ENCODE results near the gene FSIP1. TPM values are rescaled to one million over a fixed set of nuclear protein-coding genes. Genes with fewer than 3 reads are reported as not detected.

The FSIP1 gene
- total RNA-seq, 1 experiment from 2014 or later, result 0.79 TPM

DNA sequence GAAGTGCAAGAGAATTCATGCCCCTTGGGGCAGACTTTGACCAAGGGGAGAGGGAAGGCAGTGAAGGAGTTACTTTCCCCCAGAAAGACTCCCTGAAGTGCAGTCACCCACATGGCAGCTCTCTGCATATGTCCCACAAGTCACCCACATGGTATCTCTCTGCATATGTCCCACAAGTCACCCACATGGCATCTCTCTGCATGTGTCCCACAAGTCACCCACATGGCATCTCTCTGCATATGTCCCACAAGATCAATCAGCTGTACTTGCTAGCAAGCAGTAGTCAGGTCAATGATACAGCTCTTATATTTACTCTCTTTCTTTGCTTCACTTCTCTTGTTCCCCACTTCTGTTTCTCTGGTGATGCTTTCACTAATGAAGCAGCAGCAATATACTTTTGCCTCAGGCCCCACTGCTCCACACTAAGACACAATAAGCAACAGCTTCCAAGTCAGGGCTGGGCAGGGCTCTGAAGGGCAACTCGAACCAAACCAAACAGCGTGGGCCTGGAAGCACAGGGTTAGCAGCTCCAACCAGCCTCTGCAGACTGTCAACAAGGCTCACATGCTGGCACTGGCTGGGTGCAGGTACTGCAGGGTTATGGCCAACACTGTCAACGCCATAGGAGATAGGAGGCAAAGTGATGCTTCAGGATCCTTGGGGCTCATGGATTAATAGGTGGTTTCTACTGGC lies 155.0 kb downstream of the FSIP1 start:
- H3K36me3 ChIP-seq, result no peaks in the 10 kb centered on the region
- H3K27me3 ChIP-seq (replicated peaks), result no peaks in the 10 kb centered on the region
- no peak for DNase-seq (ENCODE audit: low read depth in 1 of 2, low spot score in 2 of 2)
- H3K4me1 ChIP-seq (replicated peaks), result peaks cover 45% of the 10 kb centered on the region
- no peak overlapping the region for H3K27ac ChIP-seq
- no peak overlapping the region for H3K4me3 ChIP-seq
- no peaks in the 10 kb centered on the region for H3K9me3 ChIP-seq (replicated peaks)

DNA sequence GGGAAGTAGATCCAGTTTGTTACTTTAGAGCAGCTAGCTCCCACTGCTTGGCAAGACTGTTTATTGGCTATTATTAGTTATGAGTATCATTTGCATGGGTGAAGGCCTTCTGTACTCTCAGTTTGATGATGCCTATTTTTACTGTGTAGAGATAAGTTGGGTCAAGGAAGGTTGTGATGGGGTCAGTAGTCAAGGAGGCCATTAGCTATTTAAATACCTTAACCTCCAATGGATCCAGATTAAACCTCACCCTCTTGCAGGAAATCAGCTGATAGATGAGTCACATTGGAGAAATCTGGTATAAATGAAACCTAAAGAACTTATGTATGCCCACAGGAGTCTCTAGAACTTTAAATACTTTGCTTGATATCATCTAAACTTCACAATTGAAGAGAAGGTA lies 156.8 kb downstream of the FSIP1 start:
- H3K9me3 ChIP-seq (replicated peaks), result no peaks in the 10 kb centered on the region
- no peaks in the 10 kb centered on the region for H3K27me3 ChIP-seq (replicated peaks)
- no peak overlapping the region for H3K4me3 ChIP-seq
- peaks cover 37% of the 10 kb centered on the region for H3K4me1 ChIP-seq (replicated peaks)
- DNase-seq (ENCODE audit: low read depth in 1 of 2, low spot score in 2 of 2), result no peak
- no peaks in the 10 kb centered on the region for H3K36me3 ChIP-seq
- H3K27ac ChIP-seq, result no peak overlapping the region; the same call in 1 of the 2 replicates

DNA sequence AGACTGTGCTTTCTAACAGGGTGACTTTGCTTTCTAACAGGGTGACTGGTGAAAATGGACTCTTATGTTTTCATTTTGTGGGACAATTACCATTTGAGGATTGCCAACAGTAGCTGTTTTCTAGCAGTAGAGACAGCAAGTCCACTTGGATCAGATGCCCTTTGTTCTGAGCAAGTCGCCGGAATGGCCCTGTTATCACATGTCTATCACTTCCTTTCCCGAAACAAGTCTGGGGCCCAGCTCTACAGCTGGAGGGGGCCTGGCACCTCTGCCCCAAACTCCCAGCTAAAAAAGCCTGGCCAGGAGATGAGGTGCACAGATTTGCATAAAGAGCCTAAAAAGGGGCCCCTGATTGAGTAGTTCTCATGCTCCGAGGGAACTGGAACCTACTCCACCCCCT lies 157.2 kb downstream of the FSIP1 start:
- no peaks in the 10 kb centered on the region for H3K36me3 ChIP-seq
- peak overlapping the region; percentile 66; the same call in 1 of the 2 replicates for H3K27ac ChIP-seq
- no peaks in the 10 kb centered on the region for H3K9me3 ChIP-seq (replicated peaks)
- DNase-seq (ENCODE audit: low read depth in 1 of 2, low spot score in 2 of 2), result no peak
- peaks cover 37% of the 10 kb centered on the region for H3K4me1 ChIP-seq (replicated peaks)
- no peak overlapping the region for H3K4me3 ChIP-seq
- H3K27me3 ChIP-seq (replicated peaks), result no peaks in the 10 kb centered on the region

DNA sequence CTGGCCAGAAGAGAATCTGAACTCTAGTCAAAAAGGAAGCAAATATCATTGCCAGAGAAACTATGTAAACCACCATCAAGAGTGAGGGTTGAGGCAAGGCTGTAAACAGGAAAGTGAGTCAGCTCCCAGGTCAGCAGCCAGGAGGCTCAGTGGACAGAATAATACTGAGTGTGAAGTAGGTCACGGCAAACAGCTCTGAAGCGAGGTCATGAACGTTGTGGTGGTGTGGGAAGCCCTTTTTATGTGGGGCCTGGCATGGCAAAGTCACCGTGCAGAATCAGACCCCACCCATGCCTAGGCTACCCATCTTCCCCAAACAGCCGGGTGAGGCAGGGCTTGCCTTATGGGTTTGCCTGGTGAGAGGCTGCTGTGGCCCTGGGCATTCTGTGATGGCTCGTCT lies 157.8 kb downstream of the FSIP1 start:
- H3K4me1 ChIP-seq (replicated peaks), result peaks cover 37% of the 10 kb centered on the region
- peak overlapping the region; percentile 66 for H3K27ac ChIP-seq
- H3K27me3 ChIP-seq (replicated peaks), result no peaks in the 10 kb centered on the region
- H3K4me3 ChIP-seq, result no peak overlapping the region
- no peaks in the 10 kb centered on the region for H3K9me3 ChIP-seq (replicated peaks)
- DNase-seq (ENCODE audit: low read depth in 1 of 2, low spot score in 2 of 2), result peak; percentile 82 to 83
- H3K36me3 ChIP-seq, result no peaks in the 10 kb centered on the region

DNA sequence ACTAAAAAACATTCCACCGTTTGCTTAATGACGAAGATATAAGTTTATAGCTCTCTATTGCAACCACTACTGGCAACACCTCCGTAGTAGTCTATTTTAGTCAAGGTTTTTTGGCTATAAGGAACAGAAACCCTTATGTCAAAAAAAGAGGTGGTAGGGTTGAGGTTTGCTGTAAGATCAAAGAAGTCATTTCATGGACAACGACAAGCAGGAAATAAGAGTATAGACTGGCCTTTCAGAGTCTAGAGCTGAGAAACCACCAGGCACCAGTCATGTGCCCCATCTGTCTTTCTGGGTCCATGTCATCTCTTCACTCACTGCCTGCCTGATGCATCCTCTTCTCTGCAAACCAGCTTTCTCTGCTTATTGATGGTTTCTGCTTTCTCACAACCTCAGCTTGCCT lies 159.1 kb downstream of the FSIP1 start:
- H3K9me3 ChIP-seq (replicated peaks), result no peaks in the 10 kb centered on the region
- H3K36me3 ChIP-seq, result no peaks in the 10 kb centered on the region
- no peak overlapping the region for H3K27ac ChIP-seq
- no peak overlapping the region for H3K4me3 ChIP-seq
- DNase-seq (ENCODE audit: low read depth in 1 of 2, low spot score in 2 of 2), result no peak
- H3K27me3 ChIP-seq (replicated peaks), result no peaks in the 10 kb centered on the region
- H3K4me1 ChIP-seq (replicated peaks), result peaks cover 26% of the 10 kb centered on the region

DNA sequence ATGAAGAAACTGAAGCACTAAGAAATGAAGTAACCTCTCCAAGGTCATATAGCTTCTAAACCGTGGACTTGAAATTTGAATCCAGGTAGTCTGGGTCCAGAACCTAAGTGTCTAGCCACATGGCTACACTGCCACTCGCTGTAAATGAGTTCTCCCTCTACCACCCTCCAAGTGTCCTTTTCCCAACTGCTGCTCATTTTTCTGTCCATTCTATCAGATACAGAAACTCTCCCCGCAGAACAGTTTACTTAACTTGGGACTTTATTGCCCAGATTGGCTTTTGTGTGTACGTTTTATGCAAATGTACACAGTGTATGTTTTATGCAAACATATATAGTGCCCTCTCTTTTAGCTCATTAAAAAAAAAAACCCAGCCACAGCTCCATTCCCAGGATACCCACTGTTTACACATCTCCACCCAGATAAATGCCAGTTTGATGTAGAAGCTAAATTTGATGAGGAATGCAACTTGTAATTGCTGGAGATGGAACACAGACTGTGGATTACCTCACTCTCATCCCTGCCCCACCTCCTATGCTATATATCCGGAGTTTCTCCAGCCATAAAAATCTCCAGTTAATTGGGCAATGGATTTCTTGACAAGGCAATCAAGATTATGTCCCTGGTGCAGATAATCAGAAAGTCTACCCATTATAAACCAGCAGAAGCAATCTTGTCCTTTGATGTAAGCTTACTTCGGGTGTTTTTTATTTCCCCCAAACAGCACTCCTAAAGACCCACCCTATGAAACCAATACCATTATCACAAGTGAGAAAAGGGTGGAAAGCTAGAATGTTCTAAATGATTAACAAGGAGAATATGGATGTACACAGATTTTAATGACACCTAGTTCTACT lies 159.8 kb downstream of the FSIP1 start:
- Histone ChIP-seq H3K9me3 (replicated peaks) (no peaks in the 10 kb centered on the region), H3K4me1 (replicated peaks) (peaks cover 26% of the 10 kb centered on the region), H3K27ac (no peak overlapping the region), H3K4me3 (no peak overlapping the region), H3K36me3 (no peaks in the 10 kb centered on the region), H3K27me3 (replicated peaks) (no peaks in the 10 kb centered on the region)
- DNase-seq (ENCODE audit: low read depth in 1 of 2, low spot score in 2 of 2), result no peak

DNA sequence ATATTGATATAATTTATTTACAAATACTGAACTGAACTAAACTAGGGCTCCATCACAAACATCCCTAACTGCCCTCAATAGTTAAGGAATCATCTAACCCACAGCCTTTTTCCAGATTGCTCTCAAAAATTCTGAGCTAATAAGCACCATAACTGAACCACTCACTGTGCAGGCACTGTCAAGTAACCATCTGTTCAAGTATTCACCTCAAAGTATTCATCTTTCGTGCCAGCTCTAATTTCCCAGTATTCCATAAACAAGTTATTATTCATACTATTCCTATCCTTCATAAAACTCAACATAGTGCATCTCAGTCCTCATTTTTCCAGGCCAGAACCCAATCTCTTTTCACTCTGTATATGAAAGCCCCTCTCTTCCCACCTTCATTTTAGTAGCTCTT lies 160.7 kb downstream of the FSIP1 start:
- Histone ChIP-seq H3K36me3 (no peaks in the 10 kb centered on the region), H3K27me3 (replicated peaks) (no peaks in the 10 kb centered on the region), H3K4me3 (no peak overlapping the region), H3K9me3 (replicated peaks) (no peaks in the 10 kb centered on the region), H3K4me1 (replicated peaks) (peaks cover 26% of the 10 kb centered on the region), H3K27ac (no peak overlapping the region)
- DNase-seq (ENCODE audit: low read depth in 1 of 2, low spot score in 2 of 2), result no peak

DNA sequence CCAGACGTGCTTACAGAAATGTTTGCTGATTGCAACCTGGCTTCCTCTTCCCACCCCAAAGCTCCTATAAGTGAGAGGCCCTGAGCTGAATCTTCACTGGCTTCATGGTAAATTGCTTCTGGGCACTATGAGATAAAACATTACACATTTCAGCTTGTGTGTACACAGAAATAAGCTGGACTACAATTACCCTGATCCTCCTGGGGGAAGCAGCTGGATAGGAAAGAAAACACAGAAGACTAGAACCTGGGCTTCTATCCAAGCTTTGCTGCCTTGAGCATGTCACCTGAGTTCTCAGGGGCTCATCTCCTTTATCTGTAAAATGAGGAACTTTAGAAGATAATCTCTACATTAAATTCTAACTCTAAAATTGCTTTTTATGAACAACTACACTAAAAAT lies 161.4 kb downstream of the FSIP1 start:
- DNase-seq (ENCODE audit: low read depth in 1 of 2, low spot score in 2 of 2), result no peak

DNA sequence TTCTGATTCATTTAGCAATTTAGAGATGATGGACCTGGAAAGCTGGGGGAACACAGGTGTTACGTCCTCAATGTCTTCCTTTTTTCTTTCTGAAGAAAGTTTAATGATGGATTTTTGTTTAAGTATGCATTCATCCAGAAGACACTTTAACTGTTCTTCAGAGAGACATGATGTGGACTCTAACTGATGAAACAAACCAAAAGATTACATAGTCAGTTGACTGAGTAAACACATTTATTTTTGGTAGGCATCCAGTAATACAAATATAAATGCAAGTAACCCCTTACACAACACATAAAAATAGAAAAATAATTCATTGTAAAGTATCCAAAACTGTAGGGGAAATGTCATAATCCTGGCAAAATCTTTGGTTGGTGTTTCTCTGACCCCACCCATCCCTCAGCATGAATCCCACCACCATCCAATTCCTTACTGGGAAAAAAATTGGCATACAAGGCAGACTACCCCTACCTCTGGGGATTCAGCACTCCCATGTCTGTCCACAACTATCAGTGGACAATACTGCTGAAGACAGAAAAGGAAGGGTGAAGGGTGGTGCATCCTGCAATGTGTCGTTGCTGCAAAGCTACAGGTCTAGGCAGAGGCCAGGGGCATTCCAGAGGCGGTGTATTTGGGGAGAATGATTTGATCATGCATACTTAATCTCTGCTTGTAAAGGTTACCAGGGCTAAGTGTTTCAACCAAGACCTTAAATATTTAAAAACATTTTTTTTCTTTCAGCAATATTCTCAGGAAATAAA lies 164.4 kb downstream of the FSIP1 start:
- Histone ChIP-seq H3K4me1 (replicated peaks) (no peaks in the 10 kb centered on the region), H3K36me3 (no peaks in the 10 kb centered on the region), H3K27ac (no peak overlapping the region), H3K9me3 (replicated peaks) (no peaks in the 10 kb centered on the region), H3K4me3 (no peak overlapping the region), H3K27me3 (replicated peaks) (no peaks in the 10 kb centered on the region)
- no peak for DNase-seq (ENCODE audit: low read depth in 1 of 2, low spot score in 2 of 2)

More for the DNA sequence above, 161.4 kb downstream of the FSIP1 start:
- Histone ChIP-seq H3K36me3 (no peaks in the 10 kb centered on the region), H3K27me3 (replicated peaks) (no peaks in the 10 kb centered on the region), H3K27ac (no peak overlapping the region), H3K4me1 (replicated peaks) (peaks cover 25% of the 10 kb centered on the region), H3K9me3 (replicated peaks) (no peaks in the 10 kb centered on the region), H3K4me3 (no peak overlapping the region)

DNA sequence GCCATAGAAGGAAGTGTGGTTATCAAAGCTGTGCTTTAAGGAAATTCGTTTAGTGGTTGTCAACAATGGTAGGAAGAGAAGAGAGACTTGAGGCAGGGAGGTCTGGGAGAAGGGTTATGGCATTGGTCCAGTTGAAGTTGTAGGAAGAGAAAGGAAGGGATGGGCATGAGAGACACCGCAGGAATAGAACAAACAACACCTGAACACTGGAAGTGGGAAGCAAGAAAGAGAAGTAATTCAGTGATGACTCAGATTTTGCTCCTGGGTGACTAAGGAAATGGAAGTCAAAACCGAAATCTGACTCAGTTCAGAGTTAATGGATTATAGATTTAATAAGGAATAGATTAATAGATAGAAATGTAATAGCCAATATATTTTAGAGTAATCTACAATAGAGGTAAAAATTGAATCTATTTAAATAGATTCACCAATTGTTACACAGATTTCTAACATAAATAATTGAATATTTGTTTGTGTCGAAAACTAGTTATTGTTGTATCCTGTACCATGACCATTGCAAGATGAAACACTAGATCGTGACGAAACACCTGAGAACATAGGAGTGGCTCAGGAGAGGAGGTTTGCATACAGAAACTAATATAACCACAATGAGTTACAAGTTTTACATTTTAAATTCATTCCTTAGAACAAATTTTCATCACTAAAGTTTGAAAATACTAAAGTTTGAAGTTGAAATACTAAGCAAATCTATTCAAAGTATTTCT lies 165.7 kb downstream of the FSIP1 start:
- no peak overlapping the region for H3K4me3 ChIP-seq
- H3K4me1 ChIP-seq (replicated peaks), result no peaks in the 10 kb centered on the region
- H3K27me3 ChIP-seq (replicated peaks), result no peaks in the 10 kb centered on the region
- no peaks in the 10 kb centered on the region; the same call in 1 of the 2 replicates for H3K9me3 ChIP-seq (replicated peaks)
- no peak overlapping the region for H3K27ac ChIP-seq
- no peak for DNase-seq (ENCODE audit: low read depth in 1 of 2, low spot score in 2 of 2)
- no peaks in the 10 kb centered on the region for H3K36me3 ChIP-seq

DNA sequence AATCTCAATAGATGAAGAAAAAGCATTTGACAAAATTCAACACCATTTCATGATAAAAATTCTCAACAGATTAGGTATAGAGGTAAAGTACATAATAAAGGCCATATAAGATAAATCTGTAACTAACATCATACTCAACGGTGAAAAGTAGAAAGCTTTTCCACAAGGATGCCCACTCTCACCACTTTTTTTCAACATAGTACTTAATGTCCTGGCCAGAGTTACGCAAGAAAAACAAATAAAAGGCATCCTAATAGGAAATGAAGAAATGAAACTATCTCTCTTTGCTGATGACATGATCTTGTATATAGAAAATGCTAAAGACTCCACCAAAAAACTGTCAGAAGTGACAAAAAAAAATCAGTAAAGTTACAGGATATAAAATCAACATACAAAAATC lies 168.8 kb downstream of the FSIP1 start:
- no peaks in the 10 kb centered on the region for H3K36me3 ChIP-seq
- no peak overlapping the region for H3K4me3 ChIP-seq
- H3K4me1 ChIP-seq (replicated peaks), result no peaks in the 10 kb centered on the region
- H3K27ac ChIP-seq, result no peak overlapping the region
- peaks cover 6% of the 10 kb centered on the region; the same call in 1 of the 2 replicates for H3K9me3 ChIP-seq (replicated peaks)
- no peak for DNase-seq (ENCODE audit: low read depth in 1 of 2, low spot score in 2 of 2)
- H3K27me3 ChIP-seq (replicated peaks), result no peaks in the 10 kb centered on the region

DNA sequence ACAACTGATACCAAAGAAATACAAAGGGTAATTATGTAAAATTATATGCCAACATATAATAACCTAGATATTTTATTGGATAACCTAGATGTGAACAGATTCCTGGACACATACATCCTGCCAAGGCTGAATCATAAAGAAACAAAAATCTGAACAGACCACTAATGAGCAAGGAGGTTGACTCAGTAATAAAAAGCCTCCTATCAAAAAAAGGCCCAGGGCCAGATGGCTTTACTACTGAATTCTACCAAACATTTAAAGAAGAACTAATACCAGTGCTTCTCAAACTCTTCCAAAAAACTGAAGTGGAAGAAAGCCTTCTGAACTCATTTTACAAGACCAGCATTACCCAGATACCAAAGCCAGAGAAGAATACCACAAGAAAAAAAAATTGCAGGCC lies 169.4 kb downstream of the FSIP1 start:
- Histone ChIP-seq H3K27me3 (replicated peaks) (no peaks in the 10 kb centered on the region), H3K27ac (no peak overlapping the region), H3K4me3 (no peak overlapping the region), H3K4me1 (replicated peaks) (no peaks in the 10 kb centered on the region), H3K9me3 (replicated peaks) (peaks cover 6% of the 10 kb centered on the region; the same call in 1 of the 2 replicates), H3K36me3 (no peaks in the 10 kb centered on the region)
- DNase-seq (ENCODE audit: low read depth in 1 of 2, low spot score in 2 of 2), result no peak

DNA sequence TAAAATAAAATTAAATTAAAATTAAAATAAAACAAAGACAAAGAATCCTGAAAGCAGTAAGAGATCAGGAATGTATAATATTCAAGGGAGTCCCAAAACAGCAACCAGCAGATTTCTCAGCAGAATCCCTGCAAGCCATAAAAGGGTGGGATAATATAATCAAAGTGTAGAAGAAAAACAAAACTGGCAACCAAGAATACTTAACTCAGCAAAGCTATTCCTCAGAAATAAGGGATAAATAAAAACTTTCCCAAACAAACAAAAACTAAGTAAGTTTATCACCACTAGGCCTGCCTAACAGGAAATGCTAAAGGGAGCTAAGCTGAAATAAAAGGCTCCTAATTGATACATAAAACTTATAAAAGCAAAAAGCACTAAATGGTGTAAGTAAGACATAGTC lies 172.0 kb downstream of the FSIP1 start:
- peaks cover 6% of the 10 kb centered on the region; the same call in 1 of the 2 replicates for H3K9me3 ChIP-seq (replicated peaks)
- H3K27ac ChIP-seq, result no peak overlapping the region
- no peaks in the 10 kb centered on the region for H3K4me1 ChIP-seq (replicated peaks)
- DNase-seq (ENCODE audit: low read depth in 1 of 2, low spot score in 2 of 2), result no peak
- H3K27me3 ChIP-seq (replicated peaks), result no peaks in the 10 kb centered on the region
- H3K4me3 ChIP-seq, result no peak overlapping the region
- no peaks in the 10 kb centered on the region for H3K36me3 ChIP-seq

Measured in SJSA1 (cell line).